ENCODE measurements around the gene ACBD6.

DNA sequence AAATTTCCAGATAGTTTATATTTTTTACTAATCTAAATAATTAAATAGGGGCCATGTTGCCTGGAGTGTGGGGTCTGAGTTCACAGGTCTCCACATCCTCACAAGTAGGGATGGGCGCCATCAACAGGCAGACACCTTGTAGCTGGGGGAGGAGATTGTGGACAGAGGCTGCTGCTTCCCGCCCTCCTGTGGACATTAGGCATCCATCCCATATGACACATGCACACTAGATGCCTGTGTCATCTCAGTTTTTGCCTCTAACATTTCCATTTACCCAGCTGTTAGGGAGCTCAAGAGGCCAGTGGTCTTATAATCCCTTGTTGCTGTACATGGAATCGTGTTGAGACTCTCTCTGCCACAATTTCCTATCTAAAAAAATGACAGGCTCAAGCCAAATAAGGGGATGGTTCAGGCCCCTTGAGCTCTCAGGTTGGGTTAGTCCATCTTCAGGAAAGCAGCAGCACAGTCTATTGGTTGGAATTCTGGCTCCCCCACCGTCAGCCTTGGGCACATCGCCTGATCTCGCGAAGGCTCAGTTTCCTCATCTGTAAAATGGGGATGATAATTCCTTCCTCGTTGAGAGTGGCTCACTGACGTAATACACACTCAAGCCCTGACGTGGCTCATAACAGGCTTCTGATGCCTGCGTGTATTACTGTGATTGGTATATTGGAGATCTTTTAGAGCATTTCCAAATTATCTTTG lies 258.7 kb downstream of the ACBD6 start:
- TF ChIP-seq CTCF (conservative IDR thresholded peaks at IDR 0.05; ENCODE audit: low read length), result 0 out of 2 replicates have a peak, but pooled peaks have one; percentile 21
- TF ChIP-seq EZH2phosphoT487 (IDR thresholded peaks at IDR 0.05; ENCODE audit: borderline replicate concordance), result no peak
